Endometrial microvascular endothelial cells (primary cell): ENCODE data around the gene SART3. TPM values are rescaled to one million over a fixed set of nuclear protein-coding genes. Genes with fewer than 3 reads are reported as not detected.

Experiments used
- in situ Hi-C: cut with HindIII; loops from 2 replicates; pipeline ENCODE4 v1.10.0; 2017; ENCODE audit warnings: low sequenced_read_pairs, low pct_unique_long_range_greater_than_20kb; ENCODE audit errors: inconsistent ontology term
- total RNA-seq: library from RNA; depleted of rRNA; stranded (reverse); fragments of >200 nt; gene quantifications from one replicate; pipeline ENCODE4 v1.2.3, GENCODE V29; 2015; ENCODE audit errors: inconsistent ontology term

SART3 gene
- total RNA-seq, 1 donor from 2014 or later: 34.6 TPM

DNA sequence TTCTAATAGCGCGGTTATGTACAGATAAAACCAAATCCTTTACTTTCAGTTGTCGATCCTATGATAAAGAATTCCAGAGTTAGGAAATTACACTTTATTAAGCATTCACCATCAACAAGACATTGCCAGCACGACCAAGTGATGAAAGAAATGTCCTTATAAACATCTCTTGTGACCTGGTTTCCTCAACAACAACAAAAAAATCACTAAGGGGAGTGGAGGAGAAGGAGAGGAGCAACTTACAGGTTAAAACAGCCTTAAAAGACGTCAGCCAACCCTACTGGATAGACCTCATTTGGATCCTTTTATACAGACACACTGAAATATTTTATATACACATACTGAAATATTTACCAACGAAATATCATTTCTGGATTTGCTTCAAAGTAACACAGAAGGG lies 22.8 kb downstream of the SART3 start:
- in situ Hi-C loops: no loop called here

- in situ Hi-C loops: no loop called here
These were observed 28.8 kb downstream of the SART3 start for GRCh38 chr12:108531929-108532848.

DNA sequence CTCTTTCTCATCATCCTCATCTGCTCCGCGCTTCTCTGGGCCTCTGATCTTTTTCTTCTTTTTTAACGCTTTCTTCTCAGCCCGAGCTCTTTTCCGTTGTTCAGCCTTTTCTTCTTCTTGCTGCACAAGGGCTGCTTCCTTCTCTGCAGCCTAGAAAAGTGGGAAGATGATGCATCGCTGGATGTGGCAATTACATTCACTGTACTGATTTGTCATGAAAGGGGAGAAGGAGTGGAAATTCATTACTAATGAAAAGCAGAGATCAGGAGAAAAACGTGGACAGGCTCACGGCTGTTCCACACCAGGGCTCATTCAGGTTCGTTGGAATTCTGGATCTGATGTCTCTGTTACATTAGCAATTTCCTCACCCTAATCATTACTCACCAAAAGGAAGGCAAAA lies 30.8 kb downstream of the SART3 start:
- in situ Hi-C loops: no loop called here

DNA sequence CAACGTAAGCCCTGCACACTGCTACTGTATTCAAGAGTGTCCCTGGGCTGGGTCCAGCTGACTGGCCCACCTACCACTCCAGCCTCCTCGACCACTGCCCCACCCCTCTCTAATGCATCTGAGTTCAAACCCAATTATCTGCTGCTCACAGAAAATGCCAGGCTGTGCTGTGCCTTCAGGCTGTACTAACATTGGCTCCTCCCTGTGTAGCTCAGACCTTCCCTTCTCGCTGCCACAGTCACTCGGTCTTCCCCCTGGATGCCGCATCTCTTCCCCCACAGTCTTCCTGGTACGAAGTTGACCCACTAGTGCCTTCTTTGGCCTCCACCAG lies 33.8 kb downstream of the SART3 start:
- in situ Hi-C loops: no loop called here

DNA sequence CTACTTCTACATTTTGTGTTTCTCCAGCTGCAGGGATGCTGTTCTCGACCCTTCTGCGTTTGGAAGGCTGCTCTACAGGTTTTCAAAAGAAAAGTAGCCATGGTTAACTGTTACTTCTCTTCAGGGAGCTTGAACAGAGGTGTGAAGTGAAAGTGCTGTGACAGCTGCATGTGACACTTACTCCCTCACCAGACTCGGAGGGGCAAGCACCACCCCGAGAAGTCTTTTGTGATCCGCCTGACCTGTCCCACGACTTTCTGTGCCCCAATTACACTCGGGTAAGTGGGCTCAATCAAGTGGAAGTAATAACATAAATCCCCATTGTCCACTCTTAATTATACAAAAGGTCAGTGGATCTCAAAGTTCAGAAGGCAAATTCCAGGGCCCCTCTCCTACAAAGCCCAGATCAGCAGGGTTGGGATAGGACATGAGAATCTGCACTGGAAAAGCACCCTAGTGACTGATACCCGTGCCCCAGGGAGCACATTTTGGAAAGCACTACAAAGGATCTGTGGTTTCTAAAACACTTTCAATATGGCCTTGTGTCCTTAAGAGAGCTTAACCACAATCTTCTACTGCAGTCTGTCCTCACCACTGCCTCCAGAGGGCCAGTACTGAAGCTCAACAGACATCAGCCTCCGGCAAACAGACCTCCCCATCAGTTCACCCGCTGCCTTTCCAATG lies 34.3 kb downstream of the SART3 start:
- in situ Hi-C loops: no loop called here

DNA sequence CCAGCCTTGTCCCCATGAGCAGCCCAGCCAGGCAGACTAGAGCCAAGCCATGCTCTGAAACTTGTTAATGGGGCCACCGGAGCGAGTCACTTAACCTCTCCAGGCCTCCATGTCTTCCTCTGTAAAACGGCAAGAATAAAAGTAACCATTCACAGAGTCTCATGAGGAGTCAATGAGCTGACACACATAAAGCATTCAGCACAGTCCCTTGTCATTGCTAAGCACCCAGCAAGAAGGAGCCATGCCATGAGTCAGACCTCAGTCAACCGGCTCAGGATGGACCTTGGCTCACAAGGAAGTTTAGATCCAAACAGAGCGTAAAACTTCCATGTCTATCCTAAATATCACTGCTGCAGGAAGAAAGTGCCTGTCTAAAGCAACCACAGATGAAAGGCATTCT lies 35.3 kb downstream of the SART3 start:
- in situ Hi-C loops: no loop called here

DNA sequence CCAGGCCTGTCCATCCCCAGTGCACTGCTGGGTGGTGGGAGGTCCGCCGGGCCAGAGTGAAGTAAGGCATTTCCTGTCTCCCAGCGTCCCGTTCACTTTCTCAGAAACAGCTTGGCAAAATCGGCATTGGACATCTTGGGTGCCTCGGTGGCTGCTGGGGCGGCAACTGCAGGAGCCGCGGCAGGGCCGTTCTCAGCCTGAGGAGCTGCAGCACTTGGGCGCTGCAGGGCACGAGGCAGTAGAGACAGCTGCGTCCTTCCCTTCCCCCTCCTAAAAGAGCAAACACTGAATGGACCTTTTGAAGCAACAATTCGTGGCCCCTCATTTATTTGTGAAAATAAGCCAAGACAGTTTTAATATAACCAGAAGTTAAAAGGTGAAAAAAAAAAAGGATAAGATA lies 37.6 kb downstream of the SART3 start:
- in situ Hi-C loops: no loop called here

DNA sequence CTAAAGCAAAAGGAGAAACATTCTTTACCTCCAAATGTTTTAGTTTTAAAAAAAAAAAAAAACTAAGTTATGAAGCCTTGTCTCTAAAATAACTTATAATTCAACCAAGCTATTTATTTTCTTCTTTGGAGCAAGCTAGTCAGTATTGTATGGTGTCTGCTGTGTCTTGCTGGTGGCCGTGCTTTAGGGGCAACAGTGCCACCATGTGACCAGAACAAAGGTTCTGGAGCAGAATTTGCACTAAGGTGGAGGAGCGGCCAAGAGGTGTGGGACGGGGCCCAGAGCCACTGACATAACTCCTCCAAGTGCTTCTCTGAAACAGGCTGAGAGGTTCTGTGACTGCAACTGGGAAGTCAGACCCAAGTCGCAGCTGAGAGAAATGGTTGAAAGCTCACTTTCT lies 41.4 kb downstream of the SART3 start:
- in situ Hi-C loops: no loop called here

DNA sequence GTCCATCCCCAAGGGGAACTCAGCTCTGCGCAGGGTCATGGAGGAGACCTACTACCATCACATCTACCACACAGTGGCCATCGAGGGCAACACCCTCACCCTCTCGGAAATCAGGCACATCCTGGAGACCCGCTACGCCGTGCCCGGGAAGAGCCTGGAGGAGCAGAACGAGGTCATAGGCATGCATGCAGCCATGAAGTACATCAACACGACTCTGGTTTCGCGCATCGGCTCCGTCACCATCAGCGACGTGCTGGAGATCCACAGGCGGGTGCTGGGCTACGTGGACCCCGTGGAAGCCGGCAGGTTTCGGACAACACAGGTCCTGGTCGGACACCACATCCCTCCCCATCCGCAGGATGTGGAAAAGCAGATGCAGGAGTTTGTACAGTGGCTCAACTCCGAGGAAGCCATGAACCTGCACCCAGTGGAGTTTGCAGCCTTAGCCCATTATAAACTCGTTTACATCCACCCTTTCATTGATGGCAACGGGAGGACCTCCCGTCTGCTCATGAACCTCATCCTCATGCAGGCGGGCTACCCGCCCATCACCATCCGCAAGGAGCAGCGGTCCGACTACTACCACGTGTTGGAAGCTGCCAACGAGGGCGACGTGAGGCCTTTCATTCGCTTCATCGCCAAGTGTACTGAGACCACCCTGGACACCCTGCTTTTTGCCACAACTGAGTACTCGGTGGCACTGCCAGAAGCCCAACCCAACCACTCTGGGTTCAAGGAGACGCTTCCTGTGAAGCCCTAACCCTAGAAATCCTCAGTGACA lies 42.1 kb downstream of the SART3 start:
- in situ Hi-C loops: no loop called here

DNA sequence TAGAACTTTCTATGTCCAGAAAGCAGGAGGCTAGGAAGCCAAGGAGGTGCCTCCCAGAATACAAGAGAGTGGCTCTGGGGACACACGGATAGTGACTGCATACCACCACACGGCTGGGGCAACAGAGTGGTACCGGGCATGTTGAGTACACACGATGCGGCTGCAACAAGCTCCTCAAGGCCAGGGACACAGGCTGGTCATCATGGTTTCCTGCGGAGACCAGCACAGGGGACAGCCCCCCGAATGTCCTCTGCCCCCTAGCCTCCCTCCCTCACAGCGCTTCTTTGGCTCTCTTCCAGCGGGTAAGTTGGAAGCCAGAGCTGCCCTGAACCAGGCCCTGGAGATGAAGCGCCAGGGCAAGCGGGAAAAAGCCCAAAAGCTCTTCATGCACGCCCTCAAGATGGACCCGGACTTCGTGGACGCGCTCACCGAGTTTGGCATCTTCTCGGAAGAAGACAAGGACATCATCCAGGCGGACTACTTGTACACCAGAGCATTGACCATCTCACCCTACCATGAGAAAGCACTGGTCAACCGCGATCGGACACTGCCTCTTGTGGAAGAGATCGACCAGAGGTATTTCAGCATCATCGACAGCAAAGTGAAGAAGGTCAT lies 42.8 kb downstream of the SART3 start:
- in situ Hi-C loops: no loop called here

DNA sequence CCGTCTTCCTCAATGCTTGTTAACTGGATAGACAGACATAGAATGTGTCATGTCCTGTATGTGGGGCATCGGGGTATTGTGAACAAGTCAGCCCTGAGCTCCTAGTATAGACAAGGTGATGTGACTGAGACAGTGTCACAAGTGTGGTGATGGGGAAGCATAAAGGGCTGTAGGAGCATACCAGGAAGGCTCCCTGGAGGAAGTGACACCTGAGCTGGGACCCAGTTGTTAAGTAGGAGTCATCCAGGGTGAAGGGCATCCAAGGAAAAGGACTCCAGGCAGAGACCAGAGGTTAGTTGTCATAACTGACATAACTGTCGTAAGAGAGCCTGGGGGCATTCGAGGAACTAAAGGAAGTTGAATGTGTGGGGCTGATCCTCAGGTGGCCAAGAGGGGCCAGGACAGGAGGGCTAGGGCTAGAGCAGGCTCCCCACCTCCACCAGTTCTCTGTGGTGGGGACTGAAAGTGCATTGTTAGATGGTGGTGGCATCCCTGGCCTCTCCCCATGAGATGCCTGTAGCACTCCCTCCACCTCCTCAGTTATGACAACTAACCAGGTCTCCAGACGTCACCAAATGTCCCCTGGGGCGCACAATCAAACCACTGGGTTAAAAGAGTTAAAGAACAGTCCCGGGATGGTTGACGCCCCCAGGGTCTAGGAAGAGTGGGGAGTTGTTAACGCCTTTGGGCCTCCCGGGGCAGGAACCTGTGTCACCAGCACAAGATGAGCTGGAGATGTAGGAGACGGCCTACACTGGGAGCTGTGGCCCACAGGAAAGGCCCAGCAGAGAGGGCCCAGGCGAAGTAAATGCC lies 43.5 kb downstream of the SART3 start:
- in situ Hi-C loops: no loop called here

DNA sequence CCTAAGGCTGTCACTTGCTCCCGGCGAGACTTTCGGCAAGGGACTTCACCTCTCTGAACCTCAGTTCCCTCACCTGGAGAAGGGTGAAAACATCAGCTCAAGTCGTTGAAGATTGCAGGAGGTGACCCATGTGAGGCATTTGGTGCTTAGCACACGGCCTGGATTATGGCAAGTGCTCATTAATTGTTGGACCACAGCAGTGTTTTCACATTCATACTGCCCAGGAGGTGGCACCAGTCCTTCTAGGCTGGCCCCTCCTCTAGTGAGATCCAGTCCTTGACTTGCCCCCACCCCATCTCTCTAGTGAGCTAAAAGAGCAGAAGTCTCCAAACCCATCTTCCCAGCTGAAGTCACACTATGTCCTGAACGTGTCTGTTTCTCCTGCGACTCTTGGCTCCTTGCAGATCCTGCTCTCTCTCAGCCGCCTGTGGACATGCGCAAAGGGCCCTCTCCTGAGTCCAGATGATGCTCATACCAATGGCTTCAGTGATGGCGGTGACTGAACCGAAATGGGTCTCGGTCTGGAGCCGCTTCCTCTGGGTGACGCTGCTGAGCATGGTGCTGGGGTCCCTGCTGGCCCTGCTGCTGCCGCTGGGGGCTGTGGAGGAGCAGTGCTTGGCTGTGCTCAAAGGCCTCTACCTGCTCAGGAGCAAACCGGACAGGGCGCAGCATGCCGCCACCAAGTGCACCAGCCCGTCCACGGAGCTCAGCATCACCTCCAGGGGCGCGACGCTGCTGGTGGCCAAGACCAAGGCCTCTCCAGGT lies 44.3 kb downstream of the SART3 start:
- in situ Hi-C loops: no loop called here

GRCh38 chr12:108515916-108516315 lies 45.1 kb downstream of the SART3 start:
- in situ Hi-C loops: no loop called here

- in situ Hi-C loops: no loop called here
These were observed 45.8 kb downstream of the SART3 start, which contains the start of gene FICD for GRCh38 chr12:108514973-108515814. Gene FICD (plus strand): TSS chr12:108515277. CDS start chr12:108516973, 1,696 bp downstream.

- in situ Hi-C loops: no loop called here
These were observed 46.5 kb downstream of the SART3 start for GRCh38 chr12:108514468-108514972.

GRCh38 chr12:108511633-108512540 lies 49.1 kb downstream of the SART3 start:
- in situ Hi-C loops: no loop called here
